ENCODE data around the gene ARPP21. TPM values are rescaled to one million over a fixed set of nuclear protein-coding genes. Genes with fewer than 3 reads are reported as not detected.

ARPP21 gene
- total and polyA plus RNA-seq, 7 experiments from 2014 or later, result not detected

- Mint-ChIP-seq H3K9me3 (peaks cover 0 to 3% (median 0%) of the 10 kb centered on the region in 11 donors), H3K27ac (no peak overlapping the region), H3K4me3 (no peak overlapping the region), H3K36me3 (no peaks in the 10 kb centered on the region), H3K27me3 (no peaks in the 10 kb centered on the region), H3K4me1 (no peaks in the 10 kb centered on the region)
- Histone ChIP-seq H3K36me3 (ENCODE audit: control insufficient read depth in 2 of 3, insufficient read depth in 3 of 3, low read length in 3 of 3) (no peaks in the 10 kb centered on the region), H3K4me1 (ENCODE audit: control insufficient read depth in 2 of 2, insufficient read depth in 2 of 2, low read length in 2 of 2) (no peaks in the 10 kb centered on the region), H3K27me3 (ENCODE audit: control insufficient read depth in 2 of 2, insufficient read depth in 2 of 2, low read length in 2 of 2) (no peaks in the 10 kb centered on the region), H3K4me3 (ENCODE audit: low read length) (no peak overlapping the region), H3K27ac (ENCODE audit: low read depth, low read length) (no peak overlapping the region), H3K9me3 (ENCODE audit: control insufficient read depth in 2 of 3, low read length in 3 of 3) (no peaks in the 10 kb centered on the region)
- ChIA-PET POLR2A (no interaction called here), CTCF (no interaction called here)
- no peak for DNase-seq
- ATAC-seq, result no peak
- intact Hi-C loops (cut with micrococcal nuclease), result no loop called here
Observed at GRCh38 chr3:35708394-35709271, 69.3 kb downstream of the ARPP21 start.

- CTCF ChIA-PET, result no interaction called here
- no peak for DNase-seq
- POLR2A ChIA-PET, result no interaction called here
Observed at GRCh38 chr3:35709691-35710090, 70.4 kb downstream of the ARPP21 start.

GRCh38 chr3:35710554-35710953 is 71.2 kb downstream of the ARPP21 start:
- Histone ChIP-seq H3K27ac (ENCODE audit: low read depth, low read length) (no peak overlapping the region), H3K4me1 (ENCODE audit: control insufficient read depth in 2 of 2, insufficient read depth in 2 of 2, low read length in 2 of 2) (no peaks in the 10 kb centered on the region), H3K9me3 (ENCODE audit: control insufficient read depth in 2 of 3, low read length in 3 of 3) (no peaks in the 10 kb centered on the region), H3K27me3 (ENCODE audit: control insufficient read depth in 2 of 2, insufficient read depth in 2 of 2, low read length in 2 of 2) (no peaks in the 10 kb centered on the region), H3K4me3 (ENCODE audit: low read length) (no peak overlapping the region), H3K36me3 (ENCODE audit: control insufficient read depth in 2 of 3, insufficient read depth in 3 of 3, low read length in 3 of 3) (no peaks in the 10 kb centered on the region)
- no peak for ATAC-seq
- DNase-seq, result no peak
- Mint-ChIP-seq H3K36me3 (no peaks in the 10 kb centered on the region), H3K27ac (no peak overlapping the region), H3K4me1 (no peaks in the 10 kb centered on the region), H3K9me3 (peaks cover 0 to 3% (median 0%) of the 10 kb centered on the region in 11 donors), H3K27me3 (no peaks in the 10 kb centered on the region), H3K4me3 (no peak overlapping the region)
- intact Hi-C loops (cut with micrococcal nuclease), result no loop called here
- ChIA-PET POLR2A (no interaction called here), CTCF (no interaction called here)

More at GRCh38 chr3:35709691-35710090, 70.4 kb downstream of the ARPP21 start:
- no peaks in the 10 kb centered on the region for H3K27me3 ChIP-seq (ENCODE audit: control insufficient read depth in 2 of 2, insufficient read depth in 2 of 2, low read length in 2 of 2)
- H3K4me1 ChIP-seq (ENCODE audit: control insufficient read depth in 2 of 2, insufficient read depth in 2 of 2, low read length in 2 of 2), result no peaks in the 10 kb centered on the region
- H3K36me3 ChIP-seq (ENCODE audit: control insufficient read depth in 2 of 3, insufficient read depth in 3 of 3, low read length in 3 of 3), result no peaks in the 10 kb centered on the region
- intact Hi-C loops (cut with micrococcal nuclease), result no loop called here
- ATAC-seq, result no peak
- H3K27me3 Mint-ChIP-seq, result no peaks in the 10 kb centered on the region
- H3K9me3 ChIP-seq (ENCODE audit: control insufficient read depth in 2 of 3, low read length in 3 of 3), result no peaks in the 10 kb centered on the region
- H3K27ac Mint-ChIP-seq, result no peak overlapping the region
- H3K9me3 Mint-ChIP-seq, result peaks cover 0 to 3% (median 0%) of the 10 kb centered on the region in 11 donors
- H3K4me1 Mint-ChIP-seq, result no peaks in the 10 kb centered on the region
- no peak overlapping the region for H3K4me3 Mint-ChIP-seq
- H3K27ac ChIP-seq (ENCODE audit: low read depth, low read length), result no peak overlapping the region
- no peaks in the 10 kb centered on the region for H3K36me3 Mint-ChIP-seq
- no peak overlapping the region for H3K4me3 ChIP-seq (ENCODE audit: low read length)

- H3K36me3 Mint-ChIP-seq, result no peaks in the 10 kb centered on the region
- intact Hi-C loops (cut with micrococcal nuclease), result no loop called here
- Histone ChIP-seq H3K9me3 (ENCODE audit: control insufficient read depth in 2 of 3, low read length in 3 of 3) (no peaks in the 10 kb centered on the region), H3K4me1 (ENCODE audit: control insufficient read depth in 2 of 2, insufficient read depth in 2 of 2, low read length in 2 of 2) (no peaks in the 10 kb centered on the region), H3K4me3 (ENCODE audit: low read length) (no peak overlapping the region), H3K27ac (ENCODE audit: low read depth, low read length) (no peak overlapping the region), H3K36me3 (ENCODE audit: control insufficient read depth in 2 of 3, insufficient read depth in 3 of 3, low read length in 3 of 3) (no peaks in the 10 kb centered on the region), H3K27me3 (ENCODE audit: control insufficient read depth in 2 of 2, insufficient read depth in 2 of 2, low read length in 2 of 2) (no peaks in the 10 kb centered on the region)
- DNase-seq, result no peak
- H3K4me1 Mint-ChIP-seq, result no peaks in the 10 kb centered on the region
- ChIA-PET POLR2A (no interaction called here), CTCF (no interaction called here)
- no peak overlapping the region for H3K27ac Mint-ChIP-seq
- H3K27me3 Mint-ChIP-seq, result peaks cover 0 to 5% (median 0%) of the 10 kb centered on the region in 5 donors
- H3K9me3 Mint-ChIP-seq, result no peaks in the 10 kb centered on the region
- no peak for ATAC-seq
- no peak overlapping the region for H3K4me3 Mint-ChIP-seq
Observed at GRCh38 chr3:35718921-35719320, 79.6 kb downstream of the ARPP21 start.

GRCh38 chr3:35721628-35722027 is 82.3 kb downstream of the ARPP21 start:
- H3K9me3 Mint-ChIP-seq, result peaks cover 0 to 3% (median 0%) of the 10 kb centered on the region in 11 donors
- no peaks in the 10 kb centered on the region for H3K36me3 ChIP-seq (ENCODE audit: control insufficient read depth in 2 of 3, insufficient read depth in 3 of 3, low read length in 3 of 3)
- no peaks in the 10 kb centered on the region for H3K27me3 ChIP-seq (ENCODE audit: control insufficient read depth in 2 of 2, insufficient read depth in 2 of 2, low read length in 2 of 2)
- ChIA-PET CTCF (no interaction called here), POLR2A (no interaction called here)
- no peak overlapping the region for H3K4me3 ChIP-seq (ENCODE audit: low read length)
- ATAC-seq, result no peak
- no peak overlapping the region for H3K27ac Mint-ChIP-seq
- H3K27ac ChIP-seq (ENCODE audit: low read depth, low read length), result no peak overlapping the region
- no peak overlapping the region for H3K4me3 Mint-ChIP-seq
- no peaks in the 10 kb centered on the region for H3K4me1 Mint-ChIP-seq
- H3K36me3 Mint-ChIP-seq, result no peaks in the 10 kb centered on the region
- peaks cover 0 to 5% (median 0%) of the 10 kb centered on the region in 5 donors for H3K27me3 Mint-ChIP-seq
- H3K9me3 ChIP-seq (ENCODE audit: control insufficient read depth in 2 of 3, low read length in 3 of 3), result no peaks in the 10 kb centered on the region
- H3K4me1 ChIP-seq (ENCODE audit: control insufficient read depth in 2 of 2, insufficient read depth in 2 of 2, low read length in 2 of 2), result no peaks in the 10 kb centered on the region
- intact Hi-C loops (cut with micrococcal nuclease), result no loop called here
- DNase-seq, result no peak

- CTCF ChIA-PET, result no interaction called here
- Mint-ChIP-seq H3K4me3 (no peak overlapping the region), H3K9me3 (peaks cover 0 to 3% (median 0%) of the 10 kb centered on the region in 11 donors), H3K36me3 (no peaks in the 10 kb centered on the region), H3K27ac (no peak overlapping the region), H3K4me1 (no peaks in the 10 kb centered on the region), H3K27me3 (no peaks in the 10 kb centered on the region)
- DNase-seq (no peak), ATAC-seq (no peak)
- Histone ChIP-seq H3K4me3 (ENCODE audit: low read length) (no peak overlapping the region), H3K9me3 (ENCODE audit: control insufficient read depth in 2 of 3, low read length in 3 of 3) (no peaks in the 10 kb centered on the region), H3K36me3 (ENCODE audit: control insufficient read depth in 2 of 3, insufficient read depth in 3 of 3, low read length in 3 of 3) (no peaks in the 10 kb centered on the region), H3K27ac (ENCODE audit: low read depth, low read length) (no peak overlapping the region), H3K4me1 (ENCODE audit: control insufficient read depth in 2 of 2, insufficient read depth in 2 of 2, low read length in 2 of 2) (no peaks in the 10 kb centered on the region), H3K27me3 (ENCODE audit: control insufficient read depth in 2 of 2, insufficient read depth in 2 of 2, low read length in 2 of 2) (no peaks in the 10 kb centered on the region)
- POLR2A ChIA-PET, result no interaction called here
- intact Hi-C loops (cut with micrococcal nuclease), result no loop called here
Observed at GRCh38 chr3:35722902-35723301, 83.6 kb downstream of the ARPP21 start.

GRCh38 chr3:35723480-35724097 is 84.3 kb downstream of the ARPP21 start:
- H3K27ac Mint-ChIP-seq, result no peak overlapping the region
- peaks cover 0 to 3% (median 0%) of the 10 kb centered on the region in 11 donors for H3K9me3 Mint-ChIP-seq
- H3K4me1 Mint-ChIP-seq, result no peaks in the 10 kb centered on the region
- H3K36me3 Mint-ChIP-seq, result no peaks in the 10 kb centered on the region
- Histone ChIP-seq H3K27ac (ENCODE audit: low read depth, low read length) (no peak overlapping the region), H3K4me3 (ENCODE audit: low read length) (no peak overlapping the region), H3K4me1 (ENCODE audit: control insufficient read depth in 2 of 2, insufficient read depth in 2 of 2, low read length in 2 of 2) (no peaks in the 10 kb centered on the region), H3K36me3 (ENCODE audit: control insufficient read depth in 2 of 3, insufficient read depth in 3 of 3, low read length in 3 of 3) (no peaks in the 10 kb centered on the region), H3K27me3 (ENCODE audit: control insufficient read depth in 2 of 2, insufficient read depth in 2 of 2, low read length in 2 of 2) (no peaks in the 10 kb centered on the region), H3K9me3 (ENCODE audit: control insufficient read depth in 2 of 3, low read length in 3 of 3) (no peaks in the 10 kb centered on the region)
- POLR2A ChIA-PET, result no interaction called here
- no peaks in the 10 kb centered on the region for H3K27me3 Mint-ChIP-seq
- no peak for DNase-seq
- no peak for ATAC-seq
- CTCF ChIA-PET, result no interaction called here
- H3K4me3 Mint-ChIP-seq, result no peak overlapping the region
- intact Hi-C loops (cut with micrococcal nuclease), result no loop called here
